H9 (cell line): ENCODE data around the gene RAP1GAP. TPM values are rescaled to one million over a fixed set of nuclear protein-coding genes. Genes with fewer than 3 reads are reported as not detected.
A peak's percentile ranks its signal among the peaks of the same experiment; 100 is the strongest.

Source experiments
- DNase-seq: peaks from one replicate; pipeline ENCODE4 v3.0.0-alpha.2; 2017
- H2AFZ ChIP-seq: one replicate; pipeline ENCODE4 v1.6.1; 2013; ENCODE audit warnings: mild to moderate bottlenecking, low read length, control low read depth, moderate library complexity
- H2AK5ac ChIP-seq: 2 replicates; pipeline ENCODE4 v1.6.1; 2013; ENCODE audit warnings: low read length, control low read depth, mixed read lengths; ENCODE audit not compliant: insufficient read length
- H2BK120ac ChIP-seq: one replicate; pipeline ENCODE4 v1.6.1; 2013; ENCODE audit warnings: low read depth, mild to moderate bottlenecking, low read length, control low read depth, inconsistent platforms; ENCODE audit not compliant: poor library complexity, severe bottlenecking
- H2BK12ac ChIP-seq: 2 replicates; pipeline ENCODE4 v1.6.1; 2013; ENCODE audit warnings: low read length, control low read depth, mixed read lengths, low read depth; ENCODE audit not compliant: insufficient read length
- H2BK15ac ChIP-seq: 2 replicates; pipeline ENCODE4 v1.6.1; 2013; ENCODE audit warnings: low read depth, low read length, control low read depth
- H2BK20ac ChIP-seq: one replicate; pipeline ENCODE4 v1.6.1; 2013; ENCODE audit warnings: low read depth, mild to moderate bottlenecking, low read length, control low read depth, inconsistent platforms; ENCODE audit not compliant: poor library complexity, severe bottlenecking
- H2BK5ac ChIP-seq: 2 replicates; pipeline ENCODE4 v1.6.1; 2013; ENCODE audit warnings: low read length, control low read depth, mixed read lengths; ENCODE audit not compliant: insufficient read length
- H3K14ac ChIP-seq: 2 replicates; pipeline ENCODE4 v1.6.1; 2013; ENCODE audit warnings: low read length, control low read depth; ENCODE audit not compliant: insufficient read depth
- H3K18ac ChIP-seq: 2 replicates; pipeline ENCODE4 v1.6.1; 2013; ENCODE audit warnings: low read depth, mild to moderate bottlenecking, mixed read lengths, low read length, control low read depth; ENCODE audit not compliant: insufficient read length
- H3K23ac ChIP-seq: 2 replicates; pipeline ENCODE4 v1.6.1; 2013; ENCODE audit warnings: low read length, control low read depth, mixed read lengths, low read depth; ENCODE audit not compliant: insufficient read length
- H3K23me2 ChIP-seq: 2 replicates; pipeline ENCODE4 v1.6.1; 2013; ENCODE audit warnings: low read depth, mild to moderate bottlenecking, mixed read lengths, low read length, control low read depth; ENCODE audit not compliant: insufficient read length, poor library complexity, severe bottlenecking
- H3K27ac ChIP-seq: 2 replicates; pipeline ENCODE4 v1.5.1; 2013; ENCODE audit warnings: low read length, control low read depth, mixed read lengths, low read depth; ENCODE audit not compliant: insufficient read length
- H3K27me3 ChIP-seq: 2 replicates; pipeline ENCODE4 v1.6.1; 2013; ENCODE audit warnings: low read length, control low read depth, inconsistent platforms; ENCODE audit not compliant: insufficient read depth
- H3K4ac ChIP-seq: 2 replicates; pipeline ENCODE4 v1.6.1; 2013; ENCODE audit warnings: low read depth, mild to moderate bottlenecking, control low read depth, inconsistent platforms, low read length, moderate library complexity
- H3K4me1 ChIP-seq: 2 replicates; pipeline ENCODE4 v1.6.1; 2013; ENCODE audit warnings: low read length, control low read depth, inconsistent platforms; ENCODE audit not compliant: insufficient read depth
- H3K4me2 ChIP-seq: 2 replicates; pipeline ENCODE4 v1.6.1; 2013; ENCODE audit warnings: low read length, control low read depth, mixed read lengths; ENCODE audit not compliant: insufficient read length, insufficient read depth
- H3K56ac ChIP-seq: 2 replicates; pipeline ENCODE4 v1.6.1; 2013; ENCODE audit warnings: low read depth, mild to moderate bottlenecking, mixed read lengths, low read length, control low read depth; ENCODE audit not compliant: insufficient read length
- H3K79me1 ChIP-seq: 2 replicates; pipeline ENCODE4 v1.6.1; 2013; ENCODE audit warnings: low read depth, mild to moderate bottlenecking, moderate library complexity, low read length, control low read depth, inconsistent platforms; ENCODE audit not compliant: insufficient read depth, poor library complexity, severe bottlenecking
- H3K79me2 ChIP-seq: 2 replicates; pipeline ENCODE4 v1.6.1; 2013; ENCODE audit warnings: low read length, control low read depth, inconsistent platforms; ENCODE audit not compliant: insufficient read depth
- H3K9ac ChIP-seq: 2 replicates; pipeline ENCODE4 v1.6.1; 2013; ENCODE audit warnings: low read length, control low read depth, mixed read lengths; ENCODE audit not compliant: insufficient read length; ENCODE audit errors: extremely low read depth
- H3K9me3 ChIP-seq: one replicate; pipeline ENCODE4 v1.6.1; 2013; ENCODE audit warnings: low read depth, low read length, inconsistent platforms; ENCODE audit not compliant: control insufficient read depth
- H3T11ph ChIP-seq: one replicate; pipeline ENCODE4 v1.6.1; 2013; ENCODE audit warnings: mild to moderate bottlenecking, low read length, control low read depth, inconsistent platforms
- H4K20me1 ChIP-seq: one replicate; pipeline ENCODE4 v1.6.1; 2013; ENCODE audit not compliant: control insufficient read depth, insufficient read length, insufficient read depth
- H4K5ac ChIP-seq: 2 replicates; pipeline ENCODE4 v1.6.1; 2013; ENCODE audit warnings: low read depth, mild to moderate bottlenecking, mixed read lengths, low read length, control low read depth; ENCODE audit not compliant: insufficient read length
- H4K8ac ChIP-seq: replicated peaks from 2 replicates; pipeline ENCODE4 v1.6.1; 2013; ENCODE audit warnings: low read length, control low read depth, mixed read lengths, low read depth; ENCODE audit not compliant: insufficient read length
- H4K91ac ChIP-seq: 2 replicates; pipeline ENCODE4 v1.6.1; 2013; ENCODE audit warnings: low read depth, mild to moderate bottlenecking, moderate library complexity, mixed read lengths, low read length, control low read depth; ENCODE audit not compliant: insufficient read length
- H3K27ac Mint-ChIP-seq, 3 experiments: 2 replicates in 2 of 3; 3 replicates in 1 of 3; pipeline ENCODE4 v1.8.0; 2020 to 2021; ENCODE audit warnings: mixed read lengths in 3 of 3, mild to moderate bottlenecking in 1 of 3, moderate library complexity in 1 of 3
- H3K27me3 Mint-ChIP-seq: 2 replicates; pipeline ENCODE4 v1.8.0; 2021; ENCODE audit warnings: low read depth, mild to moderate bottlenecking, moderate library complexity, mixed read lengths
- H3K36me3 Mint-ChIP-seq, 3 experiments: 2 replicates in 2 of 3; 3 replicates in 1 of 3; pipeline ENCODE4 v1.8.0; 2020 to 2021; ENCODE audit warnings: low read depth in 3 of 3, mixed read lengths in 3 of 3; ENCODE audit not compliant: insufficient read depth in 1 of 3
- H3K4me1 Mint-ChIP-seq, 2 experiments: 2 replicates each; pipeline ENCODE4 v1.8.0; 2020; ENCODE audit warnings: mixed read lengths in 2 of 2
- H3K4me3 Mint-ChIP-seq, 2 experiments: 2 replicates in 1 of 2; 3 replicates in 1 of 2; pipeline ENCODE4 v1.8.0; 2020 to 2021; ENCODE audit warnings: mild to moderate bottlenecking in 2 of 2, mixed read lengths in 2 of 2, moderate library complexity in 1 of 2
- H3K9me3 Mint-ChIP-seq, 2 experiments: 2 replicates in 1 of 2; 3 replicates in 1 of 2; pipeline ENCODE4 v1.8.0; 2020; ENCODE audit warnings: mild to moderate bottlenecking in 2 of 2, mixed read lengths in 2 of 2, moderate library complexity in 1 of 2
- CTCF ChIP-seq: fragments of 200-600 bp; sonication (generic); conservative IDR thresholded peaks from 3 replicates; pipeline ENCODE4 v1.8.0; 2021; ENCODE audit warnings: antibody characterized with exemption, mild to moderate bottlenecking
- WGBS: extraction: QIAGEN DNeasy Blood & Tissue Kit; methylation state at CpG from one replicate; pipeline ENCODE4 v1.1.7; 2013; ENCODE audit warnings: missing lambda C conversion rate, low lambda C conversion rate, mixed read lengths; ENCODE audit not compliant: insufficient read length; ENCODE audit errors: extremely low coverage; 5-methylcytosine and 5-hydroxymethylcytosine counted together
- total RNA-seq: library from RNA; stranded (reverse); gene quantifications from 2 replicates; pipeline ENCODE4 v1.2.1, GENCODE V29; 2021

The RAP1GAP gene
- total RNA-seq, 1 experiment from 2014 or later, result 7.9 TPM

GRCh38 chr1:21577933-21578332 lies 91.2 kb downstream of the RAP1GAP start:
- Histone ChIP-seq H3K4ac (no peak overlapping the region), H3K9me3 (no peaks in the 10 kb centered on the region), H2AK5ac (no peak overlapping the region), H2BK20ac (no peak overlapping the region), H2AFZ (no peak overlapping the region), H2BK12ac (no peak overlapping the region), H3K14ac (no peak overlapping the region), H3K4me1 (peaks cover 2% of the 10 kb centered on the region; the same call in 1 of the 2 replicates), H3K18ac (no peak overlapping the region), H4K8ac (no peak overlapping the region), H3K23me2 (peaks cover 2% of the 10 kb centered on the region), H3T11ph (no peak overlapping the region), H3K27ac (no peak overlapping the region), H3K79me2 (no peaks in the 10 kb centered on the region), H3K56ac (no peak overlapping the region), H4K91ac (no peak overlapping the region), H3K23ac (no peak overlapping the region), H4K20me1 (no peaks in the 10 kb centered on the region), H2BK5ac (no peak overlapping the region), H4K5ac (no peak overlapping the region), H2BK120ac (no peak overlapping the region), H3K4me2 (no peak overlapping the region), H3K79me1 (no peaks in the 10 kb centered on the region), H3K9ac (no peak overlapping the region), H3K27me3 (no peaks in the 10 kb centered on the region), H2BK15ac (no peak overlapping the region)
- no peak overlapping the region for H3K4me3 Mint-ChIP-seq
- no peak for TF ChIP-seq CTCF
- peak overlapping the region in 2 of 3 experiments; percentile 72 to 85; a peak in 3 of 7 replicates for H3K27ac Mint-ChIP-seq
- no peaks in the 10 kb centered on the region for H3K9me3 Mint-ChIP-seq
- H3K36me3 Mint-ChIP-seq, result no peaks in the 10 kb centered on the region
- H3K4me1 Mint-ChIP-seq, result peaks cover 16 to 24% of the 10 kb centered on the region in 2 experiments
- peaks cover 13% of the 10 kb centered on the region for H3K27me3 Mint-ChIP-seq
- DNase-seq, result no peak
- no CpG with 5 or more reads among the region's 9 CpGs for WGBS
